HCT116 (cell line): Measurements from ENCODE around the gene UCHL5. TPM values are rescaled to one million over a fixed set of nuclear protein-coding genes. Genes with fewer than 3 reads are reported as not detected.

ENCODE experiments used
- ATAC-seq: fragments of 200-7000 bp; cut with Tn5 transposase; 2 replicates; pipeline ENCODE4 v1.9.1; 2020; ENCODE audit warnings: mild to moderate bottlenecking, moderate library complexity
- BruUV-seq: library from RNA; stranded (reverse); fragments of 400-500 nt; replicated peaks from 2 replicates; lab custom pipeline; 2021; lab: Mats Ljungman, UMichigan
- CTCF ChIA-PET: fragments of 300-600 bp; sonication (Branson Sonifier 250); formaldehyde crosslinking; loops from one replicate; lab custom pipeline; 2021; ENCODE audit warnings: antibody characterized with exemption; lab: Charles Lee
- POLR2A ChIA-PET: fragments of 300-600, 350-600 bp; sonication (Branson Sonifier 250); formaldehyde crosslinking; loops from one replicate; lab custom pipeline; 2021; ENCODE audit warnings: antibody characterized with exemption; lab: Charles Lee
- RAD21 ChIA-PET, 2 experiments: fragments of 300-600 bp; sonication (Branson Sonifier 250); formaldehyde crosslinking; loops; one replicate each; lab custom pipeline; 2023; ENCODE audit warnings: low total read pairs in 2 of 2; ENCODE audit not compliant: uncharacterized antibody in 2 of 2, unreplicated experiment in 2 of 2, low non-redundant PET in 1 of 2; lab: Charles Lee
- DNase-seq: peaks from one replicate; pipeline ENCODE4 v3.0.0-alpha.2; 2010; ENCODE audit warnings: low read depth, low spot score
- H2AFZ ChIP-seq: fragments of 200-600 bp; shearing (Covaris generic), sonication (generic); 2 replicates; pipeline ENCODE4 v1.6.1; 2017; ENCODE audit warnings: low read depth, mixed run types, mixed read lengths, antibody characterized with exemption, low read length; ENCODE audit not compliant: poor library complexity, severe bottlenecking
- H3K27ac ChIP-seq: 2 replicates; pipeline ENCODE4 v1.5.1; 2012; ENCODE audit warnings: low read depth, low read length
- H3K27me3 ChIP-seq: fragments of 200-600 bp; sonication (generic); 2 replicates; pipeline ENCODE4 v1.6.1; 2016; ENCODE audit warnings: mixed run types, low read length, mixed read lengths; ENCODE audit not compliant: insufficient read depth
- H3K36me3 ChIP-seq, 2 experiments: fragments of 200-500 bp in 1 of 2; fragments of 200-600 bp in 1 of 2; sonication (Bioruptor generic) in 1 of 2; sonication (generic) in 1 of 2; 2 replicates each; pipeline versions ENCODE4 v1.5.1 to v1.6.1; 2014 to 2016; ENCODE audit warnings: low read length in 2 of 2, inconsistent platforms in 1 of 2, mixed read lengths in 1 of 2, mixed run types in 1 of 2; ENCODE audit not compliant: insufficient read depth in 2 of 2, control insufficient read depth in 1 of 2
- H3K4me1 ChIP-seq, 2 experiments: fragments of 200-600 bp in 1 of 2; sonication (generic) in 1 of 2; 2 replicates each; pipeline versions ENCODE4 v1.5.1 to v1.6.1; 2012 to 2017; ENCODE audit warnings: low read length in 2 of 2, inconsistent platforms in 1 of 2, mild to moderate bottlenecking in 1 of 2, mixed read lengths in 1 of 2, mixed run types in 1 of 2, moderate library complexity in 1 of 2; ENCODE audit not compliant: insufficient read depth in 2 of 2, control insufficient read depth in 1 of 2
- H3K4me2 ChIP-seq: fragments of 200-600 bp; sonication (generic); 2 replicates; pipeline ENCODE4 v1.6.1; 2017; ENCODE audit warnings: mixed run types, low read length, mixed read lengths
- H3K4me3 ChIP-seq, 2 experiments: fragments of 200-600 bp in 1 of 2; sonication (generic) in 1 of 2; replicated peaks in 1 of 2; 2 replicates each; pipeline ENCODE4 v1.5.1; 2011 to 2016; ENCODE audit warnings: low read length in 2 of 2, control low read depth in 1 of 2, low read depth in 1 of 2, mild to moderate bottlenecking in 1 of 2, mixed read lengths in 1 of 2, mixed run types in 1 of 2
- H3K79me2 ChIP-seq: fragments of 200-600 bp; sonication (generic); 2 replicates; pipeline ENCODE4 v1.6.1; 2017; ENCODE audit warnings: mild to moderate bottlenecking, mixed run types, low read length, moderate library complexity, mixed read lengths; ENCODE audit not compliant: insufficient read depth
- H3K9ac ChIP-seq: fragments of 200-600 bp; sonication (generic); 2 replicates; pipeline ENCODE4 v1.6.1; 2016; ENCODE audit warnings: low read length, mixed read lengths
- H3K9me2 ChIP-seq: fragments of 200-600 bp; sonication (generic), shearing (Covaris generic); 2 replicates; pipeline ENCODE4 v1.6.1; 2017; ENCODE audit warnings: mixed run types, mild to moderate bottlenecking, moderate library complexity; ENCODE audit not compliant: insufficient read depth
- H3K9me3 ChIP-seq, 2 experiments: fragments of 200-500 bp in 1 of 2; fragments of 200-600 bp in 1 of 2; sonication (Bioruptor generic) in 1 of 2; sonication (generic) in 1 of 2; 2 replicates each; pipeline ENCODE4 v1.6.1; 2014 to 2017; ENCODE audit warnings: low read length in 2 of 2, mixed read lengths in 2 of 2, inconsistent platforms in 1 of 2, low read depth in 1 of 2, mild to moderate bottlenecking in 1 of 2, mixed run types in 1 of 2, moderate library complexity in 1 of 2; ENCODE audit not compliant: control insufficient read depth in 1 of 2, insufficient read depth in 1 of 2
- H4K20me1 ChIP-seq: fragments of 200-600 bp; sonication (generic), shearing (Covaris generic); 2 replicates; pipeline ENCODE4 v1.6.1; 2017; ENCODE audit warnings: mixed run types, mild to moderate bottlenecking, moderate library complexity; ENCODE audit not compliant: insufficient read depth
- CBX3 ChIP-seq: IDR thresholded peaks from 2 replicates; pipeline ENCODE4 v1.6.1; 2012; ENCODE audit warnings: low read depth
- EZH2 ChIP-seq: fragments of 200-600 bp; sonication (generic); IDR thresholded peaks from 2 replicates; pipeline ENCODE4 v1.6.1; 2017; ENCODE audit warnings: antibody characterized with exemption, mixed run types
- EZH2phosphoT487 ChIP-seq: fragments of 200-600 bp; IDR thresholded peaks from 2 replicates; pipeline ENCODE4 v1.6.1; 2018; ENCODE audit warnings: antibody characterized with exemption, borderline replicate concordance
- POLR2A ChIP-seq: IDR thresholded peaks from 2 replicates; pipeline ENCODE4 v1.7.0; 2011; ENCODE audit warnings: borderline replicate concordance; ENCODE audit not compliant: insufficient read depth, insufficient read length; ENCODE audit errors: extremely low read depth
- SIN3A ChIP-seq: IDR thresholded peaks from 2 replicates; pipeline ENCODE4 v1.6.1; 2012; ENCODE audit warnings: low read depth
- TCF7L2 ChIP-seq: IDR thresholded peaks from 2 replicates; pipeline ENCODE4 v1.7.0; 2011; ENCODE audit warnings: borderline replicate concordance, inconsistent platforms; ENCODE audit not compliant: insufficient read depth, insufficient read length; ENCODE audit errors: extremely low read depth
- YY1 ChIP-seq: IDR thresholded peaks from 2 replicates; pipeline ENCODE4 v1.6.1; 2011; ENCODE audit warnings: low read length, low read depth, moderate library complexity, mild to moderate bottlenecking; ENCODE audit not compliant: insufficient replicate concordance; ENCODE audit errors: extremely low read depth
- ZBTB33 ChIP-seq: IDR thresholded peaks from 2 replicates; pipeline ENCODE4 v1.6.1; 2011; ENCODE audit warnings: mild to moderate bottlenecking, low read length, moderate library complexity; ENCODE audit not compliant: insufficient replicate concordance; ENCODE audit errors: extremely low read depth
- ZFX ChIP-seq: fragments of 450-650 bp; IDR thresholded peaks from 2 replicates; pipeline ENCODE4 v1.6.1; 2017
- intact Hi-C: fragments of 100-400 bp; cut with micrococcal nuclease; formaldehyde crosslinking; loops from 2 replicates; pipeline ENCODE4 v1.10.0; 2022
- total RNA-seq: library from RNA; stranded (reverse); gene quantifications from one replicate; pipeline ENCODE4 v1.2.1, GENCODE V29; 2021; ENCODE audit not compliant: unreplicated experiment
- TF ChIP-seq, protein P1 (sequence below): IDR thresholded peaks from 2 replicates; pipeline ENCODE4 v1.6.1; 2012

UCHL5 gene
- total RNA-seq, 1 experiment from 2014 or later: 75.8 TPM

DNA sequence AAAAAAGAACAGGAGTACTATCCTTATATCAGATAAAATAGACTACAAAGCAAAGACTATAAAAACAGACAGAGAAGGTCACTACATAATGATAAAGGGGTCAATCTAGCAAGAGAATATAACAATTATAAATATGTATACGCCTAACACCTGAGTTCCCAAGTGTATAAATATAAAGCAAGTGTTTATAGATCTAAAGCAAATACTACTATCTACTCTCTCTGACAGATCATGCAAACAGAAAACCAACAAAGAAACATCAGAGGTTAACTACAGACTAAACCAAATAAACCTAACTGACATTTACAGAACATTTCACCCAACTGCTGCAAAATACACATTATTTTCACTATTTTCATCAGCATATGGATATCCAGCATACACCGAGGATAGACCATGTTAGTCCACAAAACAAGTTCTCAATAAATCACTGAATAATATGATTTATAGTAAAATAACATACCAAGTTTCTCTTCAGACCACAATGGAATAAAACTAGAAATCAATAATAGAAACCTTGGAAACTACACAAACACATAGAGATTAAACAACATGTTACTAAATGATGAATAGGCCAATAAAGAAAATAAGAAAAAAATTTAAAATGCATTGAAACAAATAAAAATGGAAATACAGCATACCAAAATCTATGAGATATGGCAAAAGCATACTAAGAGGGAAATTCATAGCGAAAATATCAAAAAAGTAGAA lies 22.7 kb downstream of the UCHL5 start:
- ChIA-PET RAD21 (no interaction called here), POLR2A (no interaction called here), CTCF (no interaction called here)
- Histone ChIP-seq H3K9ac (no peak overlapping the region), H3K9me3 (no peaks in the 10 kb centered on the region), H3K27me3 (no peaks in the 10 kb centered on the region), H3K27ac (no peak overlapping the region), H3K36me3 (no peaks in the 10 kb centered on the region), H4K20me1 (peaks cover 14% of the 10 kb centered on the region; the same call in 1 of the 2 replicates), H3K4me2 (no peak overlapping the region), H3K4me3 (no peak overlapping the region), H3K9me2 (no peaks in the 10 kb centered on the region), H3K79me2 (peaks cover 96% of the 10 kb centered on the region), H3K4me1 (no peaks in the 10 kb centered on the region), H2AFZ (no peak overlapping the region)
- no TSS peak for BruUV-seq
- intact Hi-C loops: no loop called here
- no peak for DNase-seq
- TF ChIP-seq ZBTB33 (no peak), CBX3 (no peak), SIN3A (no peak), TCF7L2 (no peak), EZH2 (no peak), YY1 (no peak), ZFX (no peak), POLR2A (no peak), EZH2phosphoT487 (no peak)
- TF ChIP-seq, protein P1, sequence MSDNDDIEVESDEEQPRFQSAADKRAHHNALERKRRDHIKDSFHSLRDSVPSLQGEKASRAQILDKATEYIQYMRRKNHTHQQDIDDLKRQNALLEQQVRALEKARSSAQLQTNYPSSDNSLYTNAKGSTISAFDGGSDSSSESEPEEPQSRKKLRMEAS: no peak
- ATAC-seq: no peak
